Central memory CD4-positive, alpha-beta T cell (primary cell): Measurements from ENCODE around the gene GCLC.
"Not testable (repeated sequence)": the region's sequence is repeated elsewhere in the genome, so short reads cannot be mapped to it uniquely, and the experiment has no call there.

ENCODE experiments used
- DNase-seq: peaks from one replicate; pipeline ENCODE4 v3.0.0; 2022

GCLC gene

DNA sequence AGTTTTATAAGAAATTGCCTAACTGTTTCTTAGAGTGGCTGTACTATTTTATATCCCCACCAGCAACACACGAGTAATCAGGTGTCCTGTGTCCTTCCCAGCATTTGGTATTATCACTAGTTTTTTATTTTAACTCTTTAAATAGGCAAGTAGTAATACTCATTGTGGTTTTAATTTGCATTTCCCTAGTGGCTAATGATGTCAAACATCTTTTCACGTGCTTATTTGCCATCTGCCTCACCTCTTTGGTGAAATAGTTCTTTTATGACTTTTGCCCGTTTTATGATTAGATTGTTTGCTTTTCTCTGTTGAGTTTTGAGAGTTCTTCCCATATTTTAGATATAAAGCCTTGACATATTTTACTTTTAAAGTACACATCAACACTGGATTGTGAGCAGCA is 57.8 kb downstream of the GCLC start:
- DNase-seq = no peak

DNA sequence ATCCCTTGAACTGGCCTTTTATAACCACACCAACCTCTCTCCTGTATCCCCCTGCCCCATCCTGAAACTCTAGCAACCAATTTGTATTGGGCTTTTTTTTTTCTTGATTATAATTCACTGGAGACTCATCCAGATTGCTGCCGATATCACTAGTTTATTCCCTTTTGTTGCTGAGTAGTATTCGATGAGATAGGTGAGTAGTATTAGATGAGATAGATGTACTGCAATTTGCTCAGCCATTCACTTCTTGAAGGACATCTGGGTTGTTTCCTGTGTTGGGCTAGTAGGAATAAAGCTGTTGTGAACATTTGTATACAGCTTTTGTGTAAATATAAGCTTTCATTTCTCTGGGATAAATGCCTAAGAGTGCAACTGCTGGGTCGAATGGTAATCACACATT is 58.2 kb downstream of the GCLC start:
- no peak for DNase-seq

DNA sequence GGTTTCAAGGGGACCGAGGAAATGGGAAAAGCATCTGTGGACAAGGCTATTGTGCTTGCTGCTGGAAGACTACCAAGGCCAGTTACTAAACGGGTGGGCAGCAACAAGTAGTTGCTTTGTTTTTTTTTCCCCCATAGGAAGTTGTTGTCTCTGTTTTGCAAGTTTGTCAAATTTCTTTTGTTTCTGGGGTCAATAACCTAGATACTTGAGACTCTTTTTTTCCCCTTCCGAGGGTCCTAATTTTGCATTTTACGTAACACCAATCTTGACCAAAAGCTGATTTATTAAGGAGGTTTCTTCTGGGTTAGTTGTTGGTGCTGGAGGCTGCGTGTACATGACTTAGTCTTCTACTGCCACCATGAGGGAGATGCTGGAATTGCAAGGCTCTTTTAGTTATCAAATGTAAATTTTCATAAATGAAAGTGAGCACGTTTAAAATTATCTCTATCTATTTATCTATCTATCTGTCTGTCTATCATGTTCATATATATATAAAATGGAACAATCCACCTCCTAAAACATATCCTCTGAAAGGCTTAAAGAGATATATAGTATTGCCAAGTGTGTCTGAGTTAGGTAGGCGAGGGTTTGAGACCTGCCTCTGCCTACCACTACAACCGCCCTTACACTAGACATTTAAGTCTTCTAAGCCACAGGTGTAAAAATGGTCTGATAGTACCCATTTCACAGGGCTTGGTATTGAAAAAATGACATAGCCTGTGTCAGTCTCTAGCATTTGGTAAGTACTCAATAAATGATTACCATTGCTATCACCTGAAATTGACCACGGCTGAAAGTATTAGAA is 60.2 kb downstream of the GCLC start:
- peak; percentile 58 for DNase-seq

DNA sequence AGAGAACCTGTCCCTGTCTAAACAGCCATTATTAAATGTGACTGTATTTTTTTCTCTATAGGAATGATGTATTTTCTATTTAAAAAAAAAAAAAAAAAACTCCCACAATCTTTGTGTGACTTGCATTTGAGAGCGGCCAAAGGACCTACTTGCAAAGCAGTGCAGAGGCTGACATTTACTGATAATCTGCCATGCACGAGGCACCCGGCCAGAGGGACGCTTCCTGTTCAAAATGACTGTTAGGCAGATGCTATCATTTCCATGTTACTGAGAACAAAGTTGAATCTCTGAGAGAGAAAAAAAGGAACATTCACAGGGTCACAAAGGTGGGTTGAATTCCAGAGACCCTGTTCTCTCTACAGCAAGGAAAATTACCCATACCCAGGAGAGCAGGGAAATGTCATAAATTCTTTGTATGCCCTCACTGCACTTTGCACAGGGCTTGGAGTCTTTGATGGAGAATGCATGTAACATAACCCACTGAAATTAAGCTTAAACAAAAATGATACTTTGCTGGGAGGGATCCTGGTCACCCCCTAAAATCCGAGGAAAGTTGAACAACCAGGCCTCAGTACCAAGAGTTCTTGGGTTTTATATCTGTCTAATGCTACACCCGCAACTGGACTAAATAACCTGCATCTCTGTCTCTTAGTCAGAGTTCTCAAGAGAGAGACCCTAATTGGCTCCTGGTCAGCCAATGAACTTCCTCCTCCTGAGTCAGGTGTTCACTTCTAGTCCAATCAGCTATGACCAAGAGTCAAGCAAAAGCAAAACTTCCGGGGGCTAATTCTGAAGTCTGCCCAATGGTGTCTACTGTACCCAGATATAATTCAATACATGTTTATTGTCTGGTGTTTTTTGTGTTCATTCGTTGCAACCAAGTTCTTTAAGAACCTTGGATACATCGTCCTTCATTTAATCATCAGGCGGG is 61.2 kb downstream of the GCLC start:
- no peak for DNase-seq

DNA sequence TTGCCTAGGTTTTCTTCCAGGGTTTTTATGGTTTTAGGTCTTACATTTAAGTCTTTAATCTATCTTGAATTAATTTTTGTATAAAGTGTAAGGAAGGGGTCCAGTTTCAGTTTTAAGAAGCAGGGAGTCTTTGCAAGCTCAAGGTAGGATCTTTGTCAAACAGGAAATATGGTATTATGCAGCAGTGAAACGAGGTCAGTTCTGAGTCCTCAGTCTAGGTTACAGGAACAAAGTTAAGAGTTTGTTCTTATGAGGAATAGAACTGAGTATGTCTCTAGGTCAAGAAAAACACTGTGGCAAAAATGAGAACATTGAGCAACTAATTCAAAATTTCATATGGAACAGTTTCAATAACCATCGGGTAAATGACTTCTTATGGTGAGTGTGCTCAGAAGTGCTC is 63.6 kb downstream of the GCLC start:
- no peak for DNase-seq

DNA sequence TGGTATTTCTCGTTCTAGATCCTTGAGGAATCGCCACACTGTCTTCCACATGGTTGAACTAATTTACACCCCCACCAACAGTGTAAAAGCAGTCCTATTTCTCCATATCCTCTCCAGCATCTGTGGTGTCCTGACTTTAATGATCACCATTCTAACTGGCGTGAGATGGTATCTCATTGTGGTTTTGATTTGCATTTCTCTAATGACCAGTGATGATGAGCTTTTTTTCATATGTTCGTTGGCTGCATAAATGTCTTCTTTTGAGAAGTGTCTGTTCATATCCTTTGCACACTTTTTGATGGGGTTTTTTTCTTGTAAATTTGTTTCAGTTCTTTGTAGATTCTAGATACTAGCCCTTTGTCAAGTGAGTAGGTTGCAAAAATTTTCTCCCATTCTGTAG is 64.1 kb downstream of the GCLC start:
- not testable (repeated sequence) for DNase-seq

DNA sequence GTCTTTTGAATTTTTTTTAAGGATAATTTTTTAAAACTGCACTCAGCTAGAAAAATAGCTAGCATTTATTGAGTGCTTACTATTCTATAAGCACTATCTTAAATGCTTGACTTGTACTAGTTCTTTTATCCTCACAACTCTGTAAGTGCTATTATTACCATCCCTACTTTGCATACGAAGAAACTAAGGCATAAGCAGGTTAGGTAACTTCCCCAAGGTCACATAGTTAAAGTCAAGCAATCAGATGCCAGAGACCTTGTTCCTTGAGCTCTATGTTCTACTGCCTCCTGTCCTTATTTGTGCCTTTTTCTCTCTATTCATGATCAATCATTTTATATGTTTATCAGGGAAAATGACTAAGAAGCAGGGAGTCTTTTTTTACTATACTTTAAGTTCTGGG is 65.0 kb downstream of the GCLC start:
- no peak for DNase-seq

DNA sequence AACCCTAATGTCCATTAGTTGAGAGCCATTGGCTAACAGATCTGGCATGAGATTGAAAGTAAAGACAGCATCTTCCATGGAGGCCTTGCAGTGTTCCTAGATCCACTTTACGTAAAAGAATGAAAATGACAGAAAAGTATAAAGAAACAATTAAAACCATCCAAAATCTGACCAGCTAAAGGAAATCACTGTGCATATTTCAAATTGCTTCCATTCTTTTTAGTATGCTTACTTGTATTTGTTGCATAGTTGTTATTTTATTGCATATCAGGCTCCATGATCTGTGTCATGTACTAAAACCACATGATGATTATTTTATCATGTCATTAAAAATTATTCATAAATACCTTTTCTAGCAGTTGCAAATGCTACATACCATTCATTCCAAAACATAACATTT is 67.9 kb downstream of the GCLC start:
- DNase-seq = no peak

DNA sequence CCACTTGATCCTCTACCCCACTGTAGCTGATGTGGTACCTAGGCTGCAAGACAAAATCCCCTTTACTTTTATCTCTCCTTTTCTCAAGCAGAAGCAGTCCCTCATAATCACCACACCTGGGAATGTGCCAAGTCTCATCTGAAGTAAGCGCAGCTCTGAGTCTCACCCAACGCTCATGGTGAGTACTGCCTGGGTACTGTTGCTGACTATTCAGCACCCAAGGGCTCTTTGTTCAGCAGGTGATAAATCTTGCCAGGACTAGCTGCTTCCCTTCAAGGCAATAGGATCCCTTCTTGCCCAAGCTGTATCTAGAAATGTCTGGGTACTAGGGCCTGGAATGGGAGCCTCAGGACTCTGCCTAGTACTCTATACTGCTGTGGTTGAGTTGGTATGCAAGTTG is 70.9 kb downstream of the GCLC start:
- no peak for DNase-seq

DNA sequence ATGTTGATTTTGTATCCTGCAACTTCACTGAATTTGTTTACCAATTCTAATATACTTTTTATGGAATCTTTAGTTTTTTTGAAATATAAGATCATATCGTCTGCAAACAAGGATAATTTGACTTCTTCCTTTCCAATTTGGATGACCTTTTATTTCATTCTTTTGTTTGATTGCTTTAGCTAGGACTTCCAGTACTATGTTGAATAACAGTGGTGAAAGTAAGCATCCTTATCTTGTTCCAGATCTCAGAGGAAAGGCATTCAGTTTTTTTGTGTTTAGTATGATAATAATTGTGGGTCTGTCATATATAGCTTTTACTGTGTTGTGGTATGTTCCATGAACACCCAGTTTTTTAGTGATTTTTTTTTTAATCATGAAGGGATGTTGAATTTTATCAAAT is 75.7 kb downstream of the GCLC start:
- no peak for DNase-seq

DNA sequence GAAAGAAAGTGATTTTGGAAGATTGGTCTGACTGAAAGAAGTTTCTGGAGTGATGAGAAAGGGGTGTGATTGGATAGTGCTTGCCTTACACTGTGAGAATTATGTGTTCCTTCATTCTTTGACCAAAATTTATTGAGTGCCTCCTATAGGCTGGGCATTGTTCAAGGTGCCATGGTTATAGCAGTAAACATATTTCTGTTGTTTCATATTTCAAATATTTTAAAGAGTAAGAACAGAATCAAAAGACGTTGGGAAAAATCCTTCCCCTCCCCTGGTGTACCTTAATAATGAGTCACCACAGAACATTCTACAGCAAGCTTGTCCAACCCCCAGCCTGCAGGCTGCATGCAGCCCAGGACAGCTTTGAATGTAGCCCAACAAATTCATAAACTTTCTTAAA is 78.6 kb downstream of the GCLC start:
- DNase-seq = no peak

DNA sequence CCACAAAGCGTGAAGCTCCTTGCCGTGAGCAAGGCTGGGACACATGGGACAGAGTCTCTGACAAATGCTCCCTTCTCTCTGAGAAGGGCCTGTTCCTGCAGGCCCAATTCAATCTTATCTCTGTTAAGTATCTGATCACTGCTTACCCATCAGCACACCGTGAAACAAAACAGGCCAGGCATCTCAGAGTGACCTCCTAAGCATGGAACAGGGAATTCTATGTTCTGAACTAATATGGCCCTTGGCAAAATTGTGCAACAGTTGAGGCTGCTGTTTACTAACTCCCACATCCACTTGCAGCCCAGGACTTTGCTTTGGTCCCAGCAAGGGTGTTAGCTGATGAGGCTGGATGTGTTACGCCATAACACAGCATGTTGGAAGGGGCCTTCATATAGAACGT is 79.2 kb downstream of the GCLC start:
- no peak for DNase-seq

DNA sequence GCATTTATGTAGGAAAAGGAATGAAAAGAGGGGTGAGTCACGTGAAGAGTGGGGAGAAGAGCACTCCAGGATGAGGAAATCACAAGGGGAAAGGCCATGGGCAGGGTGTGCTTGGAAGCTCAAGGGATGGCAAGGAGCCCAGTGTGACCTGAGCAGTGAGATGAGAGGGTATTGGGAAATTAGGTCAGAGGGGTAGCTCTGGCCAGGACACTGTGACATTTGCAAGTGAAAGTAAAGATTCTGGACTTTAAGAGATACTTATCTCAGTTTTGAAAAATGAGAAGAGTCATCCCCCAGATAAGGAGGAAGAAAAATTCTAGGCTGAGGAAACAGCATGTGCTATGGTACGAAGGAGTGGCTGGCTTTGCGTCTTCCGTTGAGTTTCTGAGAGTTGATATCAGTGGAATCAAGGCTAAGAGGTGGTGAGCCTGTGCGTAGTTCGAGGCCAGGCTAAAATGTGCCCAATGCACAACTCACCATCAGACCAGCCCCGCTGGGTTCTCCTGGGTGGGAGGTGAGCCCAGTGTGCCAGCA is 79.9 kb downstream of the GCLC start:
- DNase-seq = no peak

DNA sequence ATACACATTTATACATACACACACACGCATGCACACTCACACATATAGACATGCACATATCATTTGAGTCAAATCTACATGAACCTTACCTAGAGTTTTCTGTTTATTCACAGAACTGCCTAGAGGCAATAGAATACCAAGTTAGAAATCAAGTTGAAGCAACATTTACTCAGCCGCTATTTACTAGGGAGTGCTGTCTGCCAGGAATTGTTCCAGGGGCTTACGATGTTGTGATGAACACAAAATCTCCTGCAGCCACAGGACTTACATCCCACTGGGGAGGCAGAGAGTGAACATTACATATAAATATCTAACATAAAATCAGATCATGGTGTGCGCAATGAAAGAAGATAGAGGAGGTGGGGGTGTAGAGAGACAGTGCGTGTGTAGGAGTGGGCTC is 80.4 kb downstream of the GCLC start:
- no peak for DNase-seq

DNA sequence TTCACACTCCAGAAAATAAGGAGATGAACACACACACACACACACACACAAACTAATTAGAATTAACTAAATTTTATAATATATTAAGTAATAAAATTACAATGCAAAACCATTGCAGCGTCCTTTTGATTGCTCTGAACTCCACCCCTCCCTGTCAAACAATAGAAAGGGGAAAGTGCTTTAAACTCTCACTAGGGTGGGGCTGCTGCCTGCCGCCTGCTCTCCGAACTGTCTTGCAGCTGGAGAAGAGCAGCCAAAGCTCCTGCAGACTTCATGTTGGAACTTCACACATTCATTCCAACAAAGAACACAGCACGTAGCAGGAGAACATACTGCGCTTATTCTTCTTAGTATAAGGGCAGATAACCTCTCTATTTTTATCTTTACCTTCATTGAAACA is 83.2 kb downstream of the GCLC start:
- no peak for DNase-seq

DNA sequence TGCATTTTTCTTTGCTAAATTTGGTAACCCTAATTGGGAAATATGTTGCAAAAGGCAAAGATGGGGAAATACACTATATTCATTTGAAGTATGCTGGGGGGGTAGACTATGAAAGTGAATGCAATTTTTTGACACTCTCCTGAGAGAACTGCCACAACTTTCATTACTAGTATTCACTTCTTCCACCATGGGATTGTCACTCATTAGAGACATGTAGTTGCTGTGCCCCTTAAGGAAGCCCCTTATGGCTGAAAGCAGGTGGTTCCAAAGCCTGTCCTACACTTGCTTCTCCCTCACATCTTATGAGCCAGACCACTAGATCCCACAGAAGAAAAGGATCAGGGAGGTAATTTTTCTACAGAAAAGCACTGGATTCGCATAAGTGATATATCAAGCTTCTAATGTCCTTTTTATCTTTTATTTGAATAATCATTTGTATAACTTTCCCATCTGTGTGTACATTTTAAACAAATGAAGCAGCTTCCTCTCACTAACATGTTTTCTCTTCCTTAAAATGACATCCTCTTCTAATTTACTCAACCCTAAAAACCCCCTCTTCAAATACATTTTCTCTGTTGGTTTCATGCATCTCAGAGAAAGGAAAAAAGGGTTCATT is 83.8 kb downstream of the GCLC start:
- DNase-seq = no peak

DNA sequence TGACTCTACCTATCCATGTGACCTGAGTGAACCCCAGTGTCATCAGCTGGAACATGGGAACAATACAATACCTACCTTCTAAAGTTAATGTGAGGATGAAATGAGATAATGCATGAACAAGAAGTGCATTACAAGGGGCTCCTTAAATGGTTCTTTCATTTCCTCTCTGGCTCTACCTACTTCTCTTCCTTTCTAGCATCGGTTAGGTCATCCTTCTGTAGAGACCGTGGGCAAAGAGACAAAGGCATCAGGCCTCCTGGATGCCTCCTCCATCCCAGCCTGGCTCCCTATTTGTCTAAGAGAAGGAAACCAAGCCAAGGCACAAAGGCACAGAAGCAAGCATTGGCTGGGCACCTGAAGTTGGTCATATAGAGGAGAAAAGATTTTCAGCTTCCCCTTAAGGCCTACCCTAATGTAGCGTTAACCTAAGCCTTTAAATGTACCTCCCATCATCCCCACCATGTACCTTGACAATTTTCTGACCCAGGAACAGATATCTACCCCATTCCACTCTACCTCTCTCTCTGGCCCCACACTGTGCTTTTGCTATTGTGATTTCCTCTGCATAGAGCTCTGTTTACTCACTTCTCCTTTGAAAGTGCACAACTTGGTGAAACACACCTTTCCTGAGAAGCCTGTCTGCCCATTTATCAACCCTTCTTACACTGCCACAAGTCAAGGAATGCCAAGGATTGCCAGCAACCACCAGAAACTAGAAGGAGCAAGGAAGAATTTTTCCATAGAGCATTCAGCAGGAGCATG is 86.6 kb downstream of the GCLC start:
- DNase-seq = no peak

DNA sequence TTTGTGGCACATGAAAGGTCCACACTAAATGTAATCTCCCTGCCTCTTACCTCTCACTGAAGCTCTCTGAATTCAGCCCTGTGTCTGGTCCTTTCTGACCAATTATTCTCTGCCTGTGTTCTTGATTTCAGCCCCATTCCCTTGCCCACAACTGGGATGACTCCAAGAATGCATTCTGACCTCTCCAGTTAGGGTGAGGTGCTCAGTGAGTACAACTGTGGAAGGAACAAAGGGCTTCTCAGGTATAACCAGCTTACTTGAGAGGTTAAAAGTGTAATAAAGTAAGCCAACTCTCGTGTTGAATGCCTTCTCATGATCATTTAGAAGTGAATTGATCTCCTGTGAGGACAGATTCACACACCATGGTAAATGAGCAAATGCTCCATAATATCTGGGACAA is 88.1 kb downstream of the GCLC start:
- DNase-seq = no peak

DNA sequence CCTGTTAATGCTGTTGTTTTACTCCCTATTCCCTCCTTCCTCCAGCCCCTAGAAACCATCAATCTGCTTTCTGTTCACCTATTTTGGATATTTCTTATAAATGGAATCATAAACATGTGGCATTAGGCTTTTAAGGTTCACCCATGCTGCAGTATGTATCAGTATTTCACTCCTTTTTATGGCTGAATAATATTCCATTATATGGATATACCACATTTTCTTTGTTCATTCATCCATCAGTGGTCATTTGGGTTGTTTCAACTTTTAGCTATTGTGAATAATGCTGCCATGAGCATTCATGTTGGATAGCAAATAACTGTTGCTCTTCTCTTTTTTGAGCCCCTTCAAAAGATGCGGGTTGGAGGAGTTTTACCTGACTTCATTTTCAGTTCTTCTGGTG is 89.2 kb downstream of the GCLC start:
- no peak for DNase-seq

DNA sequence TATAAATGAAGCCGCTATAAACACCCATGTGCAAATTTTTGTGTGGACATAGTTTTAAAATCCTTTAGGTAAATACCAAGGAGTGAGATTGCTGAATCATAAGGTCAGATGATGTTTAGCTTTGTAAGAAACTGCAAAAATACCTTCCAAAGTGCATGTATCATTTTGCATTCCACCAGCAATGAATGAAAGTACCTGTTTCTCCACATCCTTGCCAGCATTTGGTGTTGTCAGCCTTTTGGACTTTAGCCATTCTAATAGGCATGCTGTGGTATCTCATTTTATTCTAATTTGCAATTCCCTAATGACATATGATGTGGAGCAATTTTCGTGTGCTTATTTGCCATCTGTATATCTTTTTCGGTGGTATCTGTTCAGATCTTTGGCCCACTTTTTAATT is 93.7 kb downstream of the GCLC start:
- no peak for DNase-seq

DNA sequence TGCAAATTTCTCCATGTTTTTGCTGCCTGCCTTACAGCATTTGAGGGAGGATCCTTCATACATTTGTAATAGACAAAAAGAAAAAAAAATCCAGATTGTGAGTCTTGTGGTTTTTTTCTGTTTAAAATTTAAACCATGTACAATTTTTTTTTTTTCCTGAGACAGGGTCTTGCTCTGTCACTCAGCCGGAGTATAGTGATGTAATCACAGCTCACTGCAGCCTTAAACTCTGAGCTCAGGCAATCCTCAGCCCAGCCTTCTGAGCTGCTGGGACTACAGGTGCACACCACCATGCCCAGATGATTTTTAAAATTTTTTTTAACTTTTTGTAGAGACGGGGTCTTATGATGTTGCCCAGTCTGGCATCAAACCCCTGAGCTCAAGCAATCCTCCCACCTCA is 97.0 kb downstream of the GCLC start:
- no peak for DNase-seq
